ENCODE measurements around the gene FAM216B.

FAM216B gene

GRCh38 chr13:42800109-42800643 is 18.8 kb downstream of the FAM216B start:
- Histone ChIP-seq H3K27ac (ENCODE audit: low read depth, low read length) (no peak overlapping the region), H3K9me3 (ENCODE audit: control insufficient read depth in 1 of 2, low read length in 2 of 2) (no peaks in the 10 kb centered on the region), H3K4me3 (ENCODE audit: low read depth in 1 of 2, low read length in 2 of 2) (no peak overlapping the region), H3K9ac (ENCODE audit: low read depth in 1 of 2, low read length in 2 of 2) (no peak overlapping the region), H3K36me3 (ENCODE audit: control insufficient read depth in 1 of 2, insufficient read depth in 2 of 2, low read length in 2 of 2) (no peaks in the 10 kb centered on the region), H3K27me3 (ENCODE audit: control insufficient read depth in 1 of 2, insufficient read depth in 2 of 2, low read length in 2 of 2) (no peaks in the 10 kb centered on the region), H3K4me1 (ENCODE audit: control insufficient read depth in 1 of 2, insufficient read depth in 2 of 2, low read length in 2 of 2) (no peaks in the 10 kb centered on the region)

- Histone ChIP-seq H3K4me1 (ENCODE audit: control insufficient read depth in 1 of 2, insufficient read depth in 2 of 2, low read length in 2 of 2) (no peaks in the 10 kb centered on the region), H3K9ac (ENCODE audit: low read depth in 1 of 2, low read length in 2 of 2) (no peak overlapping the region), H3K9me3 (ENCODE audit: control insufficient read depth in 1 of 2, low read length in 2 of 2) (no peaks in the 10 kb centered on the region), H3K27me3 (ENCODE audit: control insufficient read depth in 1 of 2, insufficient read depth in 2 of 2, low read length in 2 of 2) (no peaks in the 10 kb centered on the region), H3K27ac (ENCODE audit: low read depth, low read length) (no peak overlapping the region), H3K36me3 (ENCODE audit: control insufficient read depth in 1 of 2, insufficient read depth in 2 of 2, low read length in 2 of 2) (no peaks in the 10 kb centered on the region), H3K4me3 (ENCODE audit: low read depth in 1 of 2, low read length in 2 of 2) (no peak overlapping the region)
Measured at GRCh38 chr13:42803563-42804204, 22.3 kb downstream of the FAM216B start.

- no peaks in the 10 kb centered on the region for H3K36me3 ChIP-seq (ENCODE audit: control insufficient read depth in 1 of 2, insufficient read depth in 2 of 2, low read length in 2 of 2)
- no peaks in the 10 kb centered on the region for H3K27me3 ChIP-seq (ENCODE audit: control insufficient read depth in 1 of 2, insufficient read depth in 2 of 2, low read length in 2 of 2)
- H3K9me3 ChIP-seq (ENCODE audit: control insufficient read depth in 1 of 2, low read length in 2 of 2) = no peaks in the 10 kb centered on the region
- H3K4me1 ChIP-seq (ENCODE audit: control insufficient read depth in 1 of 2, insufficient read depth in 2 of 2, low read length in 2 of 2) = no peaks in the 10 kb centered on the region
- H3K9ac ChIP-seq (ENCODE audit: low read depth in 1 of 2, low read length in 2 of 2) = no peak overlapping the region
- no peak overlapping the region for H3K27ac ChIP-seq (ENCODE audit: low read depth, low read length)
- no peak overlapping the region for H3K4me3 ChIP-seq (ENCODE audit: low read depth in 1 of 2, low read length in 2 of 2)
Measured at GRCh38 chr13:42804244-42804874, 23.0 kb downstream of the FAM216B start.

- no peaks in the 10 kb centered on the region for H3K36me3 ChIP-seq (ENCODE audit: control insufficient read depth in 1 of 2, insufficient read depth in 2 of 2, low read length in 2 of 2)
- H3K27me3 ChIP-seq (ENCODE audit: control insufficient read depth in 1 of 2, insufficient read depth in 2 of 2, low read length in 2 of 2) = no peaks in the 10 kb centered on the region
- no peaks in the 10 kb centered on the region for H3K9me3 ChIP-seq (ENCODE audit: control insufficient read depth in 1 of 2, low read length in 2 of 2)
- no peak overlapping the region for H3K9ac ChIP-seq (ENCODE audit: low read depth in 1 of 2, low read length in 2 of 2)
- H3K27ac ChIP-seq (ENCODE audit: low read depth, low read length) = no peak overlapping the region
- H3K4me3 ChIP-seq (ENCODE audit: low read depth in 1 of 2, low read length in 2 of 2) = no peak overlapping the region
- H3K4me1 ChIP-seq (ENCODE audit: control insufficient read depth in 1 of 2, insufficient read depth in 2 of 2, low read length in 2 of 2) = no peaks in the 10 kb centered on the region
Measured at GRCh38 chr13:42807241-42807640, 25.9 kb downstream of the FAM216B start.

- H3K27ac ChIP-seq (ENCODE audit: low read depth, low read length) = no peak overlapping the region
- no peaks in the 10 kb centered on the region for H3K27me3 ChIP-seq (ENCODE audit: control insufficient read depth in 1 of 2, insufficient read depth in 2 of 2, low read length in 2 of 2)
- no peaks in the 10 kb centered on the region for H3K4me1 ChIP-seq (ENCODE audit: control insufficient read depth in 1 of 2, insufficient read depth in 2 of 2, low read length in 2 of 2)
- no peak overlapping the region for H3K4me3 ChIP-seq (ENCODE audit: low read depth in 1 of 2, low read length in 2 of 2)
- H3K36me3 ChIP-seq (ENCODE audit: control insufficient read depth in 1 of 2, insufficient read depth in 2 of 2, low read length in 2 of 2) = no peaks in the 10 kb centered on the region
- H3K9ac ChIP-seq (ENCODE audit: low read depth in 1 of 2, low read length in 2 of 2) = no peak overlapping the region
- no peaks in the 10 kb centered on the region for H3K9me3 ChIP-seq (ENCODE audit: control insufficient read depth in 1 of 2, low read length in 2 of 2)
Measured at GRCh38 chr13:42807866-42808265, 26.5 kb downstream of the FAM216B start.

GRCh38 chr13:42808341-42808940 is 27.1 kb downstream of the FAM216B start:
- no peak overlapping the region for H3K9ac ChIP-seq (ENCODE audit: low read depth in 1 of 2, low read length in 2 of 2)
- no peaks in the 10 kb centered on the region for H3K27me3 ChIP-seq (ENCODE audit: control insufficient read depth in 1 of 2, insufficient read depth in 2 of 2, low read length in 2 of 2)
- no peaks in the 10 kb centered on the region for H3K36me3 ChIP-seq (ENCODE audit: control insufficient read depth in 1 of 2, insufficient read depth in 2 of 2, low read length in 2 of 2)
- H3K9me3 ChIP-seq (ENCODE audit: control insufficient read depth in 1 of 2, low read length in 2 of 2) = no peaks in the 10 kb centered on the region
- no peaks in the 10 kb centered on the region for H3K4me1 ChIP-seq (ENCODE audit: control insufficient read depth in 1 of 2, insufficient read depth in 2 of 2, low read length in 2 of 2)
- no peak overlapping the region for H3K27ac ChIP-seq (ENCODE audit: low read depth, low read length)
- H3K4me3 ChIP-seq (ENCODE audit: low read depth in 1 of 2, low read length in 2 of 2) = no peak overlapping the region

- Histone ChIP-seq H3K27ac (ENCODE audit: low read depth, low read length) (no peak overlapping the region), H3K4me1 (ENCODE audit: control insufficient read depth in 1 of 2, insufficient read depth in 2 of 2, low read length in 2 of 2) (no peaks in the 10 kb centered on the region), H3K36me3 (ENCODE audit: control insufficient read depth in 1 of 2, insufficient read depth in 2 of 2, low read length in 2 of 2) (no peaks in the 10 kb centered on the region), H3K9ac (ENCODE audit: low read depth in 1 of 2, low read length in 2 of 2) (no peak overlapping the region), H3K27me3 (ENCODE audit: control insufficient read depth in 1 of 2, insufficient read depth in 2 of 2, low read length in 2 of 2) (no peaks in the 10 kb centered on the region), H3K4me3 (ENCODE audit: low read depth in 1 of 2, low read length in 2 of 2) (no peak overlapping the region), H3K9me3 (ENCODE audit: control insufficient read depth in 1 of 2, low read length in 2 of 2) (no peaks in the 10 kb centered on the region)
Measured at GRCh38 chr13:42812316-42812715, 30.9 kb downstream of the FAM216B start.

- H3K27ac ChIP-seq (ENCODE audit: low read depth, low read length) = no peak overlapping the region
- no peaks in the 10 kb centered on the region for H3K36me3 ChIP-seq (ENCODE audit: control insufficient read depth in 1 of 2, insufficient read depth in 2 of 2, low read length in 2 of 2)
- no peaks in the 10 kb centered on the region for H3K27me3 ChIP-seq (ENCODE audit: control insufficient read depth in 1 of 2, insufficient read depth in 2 of 2, low read length in 2 of 2)
- H3K9me3 ChIP-seq (ENCODE audit: control insufficient read depth in 1 of 2, low read length in 2 of 2) = no peaks in the 10 kb centered on the region
- H3K4me3 ChIP-seq (ENCODE audit: low read depth in 1 of 2, low read length in 2 of 2) = no peak overlapping the region
- no peaks in the 10 kb centered on the region for H3K4me1 ChIP-seq (ENCODE audit: control insufficient read depth in 1 of 2, insufficient read depth in 2 of 2, low read length in 2 of 2)
- no peak overlapping the region for H3K9ac ChIP-seq (ENCODE audit: low read depth in 1 of 2, low read length in 2 of 2)
Measured at GRCh38 chr13:42814868-42815267, 33.5 kb downstream of the FAM216B start.

- Histone ChIP-seq H3K27ac (ENCODE audit: low read depth, low read length) (no peak overlapping the region), H3K9ac (ENCODE audit: low read depth in 1 of 2, low read length in 2 of 2) (no peak overlapping the region), H3K9me3 (ENCODE audit: control insufficient read depth in 1 of 2, low read length in 2 of 2) (no peaks in the 10 kb centered on the region), H3K4me3 (ENCODE audit: low read depth in 1 of 2, low read length in 2 of 2) (no peak overlapping the region), H3K36me3 (ENCODE audit: control insufficient read depth in 1 of 2, insufficient read depth in 2 of 2, low read length in 2 of 2) (no peaks in the 10 kb centered on the region), H3K4me1 (ENCODE audit: control insufficient read depth in 1 of 2, insufficient read depth in 2 of 2, low read length in 2 of 2) (no peaks in the 10 kb centered on the region), H3K27me3 (ENCODE audit: control insufficient read depth in 1 of 2, insufficient read depth in 2 of 2, low read length in 2 of 2) (no peaks in the 10 kb centered on the region)
Measured at GRCh38 chr13:42815681-42816080, 34.3 kb downstream of the FAM216B start.

- Histone ChIP-seq H3K27me3 (ENCODE audit: control insufficient read depth in 1 of 2, insufficient read depth in 2 of 2, low read length in 2 of 2) (no peaks in the 10 kb centered on the region), H3K4me1 (ENCODE audit: control insufficient read depth in 1 of 2, insufficient read depth in 2 of 2, low read length in 2 of 2) (no peaks in the 10 kb centered on the region), H3K36me3 (ENCODE audit: control insufficient read depth in 1 of 2, insufficient read depth in 2 of 2, low read length in 2 of 2) (no peaks in the 10 kb centered on the region), H3K4me3 (ENCODE audit: low read depth in 1 of 2, low read length in 2 of 2) (no peak overlapping the region), H3K27ac (ENCODE audit: low read depth, low read length) (no peak overlapping the region), H3K9ac (ENCODE audit: low read depth in 1 of 2, low read length in 2 of 2) (no peak overlapping the region), H3K9me3 (ENCODE audit: control insufficient read depth in 1 of 2, low read length in 2 of 2) (no peaks in the 10 kb centered on the region)
Measured at GRCh38 chr13:42816538-42816937, 35.2 kb downstream of the FAM216B start.
